ENCODE results near the gene CMTM3.

GRCh38 chr16:66640724-66641314, 36.3 kb downstream of the CMTM3 start:
- TF ChIP-seq POLR2A (IDR thresholded peaks at IDR 0.05) (no peak), CTCF (IDR thresholded peaks at IDR 0.05) (no peak)

Measured in testis (tissue), 2 donors.